Lower leg skin (tissue), 3 donors: Measurements from ENCODE around the gene ADGRE1.

ENCODE experiments used
- CTCF ChIP-seq, 3 donors: fragments of 450-650 bp; IDR thresholded peaks; one replicate each; pipeline ENCODE4 v1.5.1; 2016; ENCODE audit warnings: antibody characterized with exemption in 3 of 3, mild to moderate bottlenecking in 3 of 3, moderate library complexity in 2 of 3
- POLR2A ChIP-seq, 2 donors: fragments of 450-650 bp; IDR thresholded peaks; one replicate each; pipeline ENCODE4 v1.6.1; 2016 to 2017; ENCODE audit warnings: antibody characterized with exemption in 2 of 2, mild to moderate bottlenecking in 1 of 2, moderate library complexity in 1 of 2

DNA sequence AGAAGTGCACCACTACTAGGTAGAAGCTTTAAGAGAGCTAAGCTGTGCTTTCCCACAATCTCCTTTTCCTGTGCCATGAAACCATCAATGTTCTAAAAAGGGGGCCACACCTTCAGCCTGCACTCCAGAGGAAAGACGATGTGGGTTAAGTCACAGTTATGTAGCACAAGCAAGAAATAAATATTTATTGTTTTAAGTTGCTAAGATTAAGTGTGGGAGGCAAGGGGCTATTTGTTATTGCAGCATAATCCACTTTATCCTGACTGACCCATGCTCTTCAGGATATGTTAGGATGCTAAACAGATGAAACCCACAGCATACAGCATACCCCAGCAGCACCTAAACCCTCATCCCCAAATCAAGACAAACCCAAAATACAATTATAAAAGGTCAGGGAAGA, 69.2 kb downstream of the ADGRE1 start:
- TF ChIP-seq CTCF (IDR thresholded peaks at IDR 0.05) (no peak), POLR2A (IDR thresholded peaks at IDR 0.05) (no peak)
